Keratinocyte (primary cell): Measurements from ENCODE around the gene GBGT1. TPM values are rescaled to one million over a fixed set of nuclear protein-coding genes. Genes with fewer than 3 reads are reported as not detected.
A peak's percentile ranks its signal among the peaks of the same experiment; 100 is the strongest.

Experiments
- DNase-seq: peaks from one replicate; pipeline ENCODE4 v3.0.0-alpha.2; 2011; ENCODE audit warnings: low read depth, missing footprints, low spot score
- FAIRE-seq: peaks from 2 replicates; lab custom pipeline; 2011; peaks lifted over from hg19 to GRCh38; lab: Jason Lieb, UNC
- H2AFZ ChIP-seq: 2 replicates; pipeline ENCODE4 v1.6.0; 2012; ENCODE audit warnings: low read length, control low read depth, inconsistent platforms; ENCODE audit not compliant: control insufficient read depth
- H3K27ac ChIP-seq: 2 replicates; pipeline ENCODE4 v1.5.1; 2011; ENCODE audit warnings: low read length; ENCODE audit not compliant: control insufficient read depth, insufficient read depth
- H3K27me3 ChIP-seq: 3 replicates; pipeline ENCODE4 v1.6.0; 2011; ENCODE audit warnings: low read length; ENCODE audit not compliant: control insufficient read depth, insufficient read depth; ENCODE audit errors: extremely low read depth
- H3K36me3 ChIP-seq, 2 experiments: 2 replicates in 1 of 2; 3 replicates in 1 of 2; pipeline ENCODE4 v1.5.1; 2011; ENCODE audit warnings: low read length in 2 of 2, mild to moderate bottlenecking in 1 of 2; ENCODE audit not compliant: control insufficient read depth in 2 of 2, insufficient read depth in 2 of 2; ENCODE audit errors: extremely low read depth in 1 of 2
- H3K4me1 ChIP-seq: 3 replicates; pipeline ENCODE4 v1.5.1; 2011; ENCODE audit warnings: low read length; ENCODE audit not compliant: control insufficient read depth, insufficient read depth; ENCODE audit errors: extremely low read depth
- H3K4me2 ChIP-seq: 3 replicates; pipeline ENCODE4 v1.6.0; 2011; ENCODE audit warnings: low read depth, low read length; ENCODE audit not compliant: control insufficient read depth, insufficient read depth; ENCODE audit errors: extremely low read depth
- H3K4me3 ChIP-seq, 3 experiments: fragments of 200-600 bp in 1 of 3; sonication (generic) in 1 of 3; 2 replicates in 2 of 3; 3 replicates in 1 of 3; pipeline ENCODE4 v1.5.1; 2011 to 2016; ENCODE audit warnings: low read length in 3 of 3, mild to moderate bottlenecking in 3 of 3, control low read depth in 2 of 3, inconsistent platforms in 1 of 3, low read depth in 1 of 3, mixed read lengths in 1 of 3, mixed run types in 1 of 3, moderate library complexity in 1 of 3; ENCODE audit not compliant: control insufficient read depth in 2 of 3, insufficient read depth in 2 of 3; ENCODE audit errors: extremely low read depth in 1 of 3
- H3K79me2 ChIP-seq: 2 replicates; pipeline ENCODE4 v1.6.0; 2012; ENCODE audit warnings: low read length; ENCODE audit not compliant: control insufficient read depth, insufficient read depth
- H3K9ac ChIP-seq: 3 replicates; pipeline ENCODE4 v1.6.0; 2011; ENCODE audit warnings: low read length; ENCODE audit not compliant: control insufficient read depth, insufficient read depth; ENCODE audit errors: extremely low read depth
- H3K9me1 ChIP-seq: 3 replicates; pipeline ENCODE4 v1.6.0; 2011; ENCODE audit warnings: low read length; ENCODE audit not compliant: control insufficient read depth, insufficient read depth; ENCODE audit errors: extremely low read depth
- H3K9me3 ChIP-seq: 2 replicates; pipeline ENCODE4 v1.5.1; 2012; ENCODE audit warnings: low read depth, low read length; ENCODE audit not compliant: control insufficient read depth
- H4K20me1 ChIP-seq: 3 replicates; pipeline ENCODE4 v1.6.0; 2011; ENCODE audit warnings: low read length; ENCODE audit not compliant: control insufficient read depth, insufficient read depth; ENCODE audit errors: extremely low read depth
- CTCF ChIP-seq, 3 experiments: IDR thresholded peaks in 1 of 3; conservative IDR thresholded peaks in 1 of 3; optimal IDR thresholded peaks in 1 of 3; 2 replicates in 2 of 3; 3 replicates in 1 of 3; pipeline versions ENCODE3 to v1.5.1; 2011; ENCODE audit warnings: low read length in 3 of 3, mild to moderate bottlenecking in 3 of 3, moderate library complexity in 2 of 3, control low read depth in 1 of 3, inconsistent platforms in 1 of 3; ENCODE audit not compliant: insufficient read depth in 2 of 3; ENCODE audit errors: extremely low read depth in 1 of 3
- EZH2 ChIP-seq: IDR thresholded peaks from one replicate; pipeline ENCODE4 v1.6.1; 2012; ENCODE audit warnings: inconsistent platforms, mild to moderate bottlenecking, low read length, moderate library complexity
- dilution Hi-C: fragments of 300-500 bp; cut with MboI; formaldehyde crosslinking; loops from one replicate; pipeline ENCODE4 v1.7.0; 2020; ENCODE audit warnings: low sequenced_read_pairs; ENCODE audit not compliant: extremely low pct_ligation_motif_present
- polyA plus RNA-seq, 5 experiments: library from polyadenylated mRNA; depleted of rRNA in 3 of 5; stranded (reverse) in 3 of 5; stranded (forward) in 1 of 5; unstranded in 1 of 5; fragments of >200 nt; gene quantifications; 1 replicate in 1 of 5; 2 replicates in 3 of 5; 3 replicates in 1 of 5; pipeline versions ENCODE4 v1.2.1 to v1.2.3, GENCODE V29; 2011 to 2012; ENCODE audit warnings: missing spikeins in 2 of 5, low read depth in 1 of 5, low replicate concordance in 1 of 5

GBGT1 gene
- polyA plus RNA-seq, 1 donor (not counting 4 experiments of a cell fraction or from before 2014, with no cell fraction given) = 0.54 TPM

DNA sequence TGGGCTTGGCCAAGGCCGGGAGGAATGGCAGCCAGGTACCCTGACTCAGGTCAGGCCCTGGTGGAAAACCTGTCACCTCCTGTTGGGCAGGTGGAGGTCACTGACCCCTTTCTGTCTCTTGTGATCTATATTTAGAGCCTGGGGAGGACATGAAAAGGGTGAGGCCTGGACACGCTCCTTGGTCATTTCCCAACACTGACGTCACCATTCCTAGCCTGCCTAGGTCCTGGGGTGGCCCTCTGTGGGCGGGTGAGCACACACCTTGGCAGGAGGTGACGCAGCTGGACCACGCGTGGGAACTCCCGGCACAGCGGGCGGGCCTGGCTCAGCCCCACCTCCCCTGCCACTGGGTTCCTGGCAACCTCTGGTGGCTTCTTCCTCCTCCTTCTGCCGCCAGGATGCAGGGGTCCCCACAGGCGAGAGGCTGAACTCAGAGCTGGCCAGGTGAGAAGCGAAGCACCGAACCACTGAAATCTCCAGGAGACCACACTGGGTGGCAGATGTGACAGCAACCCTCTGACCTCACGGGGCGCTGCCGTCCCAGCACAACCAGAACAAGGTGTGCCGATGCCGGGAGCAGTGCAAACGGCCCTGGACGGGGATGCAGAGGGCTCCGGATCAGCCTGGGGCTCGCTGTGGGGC is 36.3 kb downstream of the GBGT1 start:
- H3K4me1 ChIP-seq = peaks cover 24% of the 10 kb centered on the region
- no peak overlapping the region for H3K9ac ChIP-seq

DNA sequence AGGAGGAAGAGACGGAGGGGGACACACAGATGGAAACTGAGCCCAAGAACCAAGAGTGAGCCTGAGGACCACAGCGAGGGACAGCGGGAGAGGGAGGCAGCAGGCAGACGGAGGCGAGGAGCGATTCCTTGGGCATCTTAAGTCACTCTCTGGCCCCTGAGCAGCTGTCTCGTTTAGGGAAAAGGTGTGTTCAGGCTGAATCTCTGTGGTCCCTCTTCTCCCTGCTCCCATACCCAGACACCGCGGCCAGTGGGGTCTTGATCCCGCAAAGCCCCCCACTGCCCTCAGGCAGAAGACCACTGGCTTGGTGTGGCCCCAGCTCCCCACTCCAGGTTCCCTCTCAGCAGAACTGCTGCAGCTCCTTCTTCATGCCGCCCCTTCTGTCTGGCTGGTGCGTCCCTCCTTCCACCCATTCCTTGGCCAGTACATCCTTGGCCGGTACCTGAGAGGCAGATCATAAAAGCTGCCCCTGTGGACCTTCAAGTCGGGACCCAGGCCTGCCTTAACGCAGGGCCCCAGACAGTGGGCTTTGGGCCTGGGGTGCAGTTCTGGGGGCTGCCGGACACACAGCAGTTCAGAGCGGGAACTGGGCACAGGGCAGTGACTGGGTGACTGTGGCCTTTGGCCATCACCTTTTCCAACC is 36.9 kb downstream of the GBGT1 start:
- dilution Hi-C loops = no loop called here
- FAIRE-seq = no peak
- peaks cover 5% of the 10 kb centered on the region for H3K79me2 ChIP-seq
- no peak overlapping the region for H3K4me2 ChIP-seq
- H3K9me1 ChIP-seq = no peaks in the 10 kb centered on the region
- H3K4me3 ChIP-seq = no peak overlapping the region
- no peak for DNase-seq
- H3K9ac ChIP-seq = no peak overlapping the region
- no peaks in the 10 kb centered on the region for H3K27me3 ChIP-seq
- H3K9me3 ChIP-seq = no peaks in the 10 kb centered on the region
- peaks cover 20% of the 10 kb centered on the region for H4K20me1 ChIP-seq
- peaks cover 0 to 4% of the 10 kb centered on the region in 2 experiments for H3K36me3 ChIP-seq
- H3K4me1 ChIP-seq = peaks cover 24% of the 10 kb centered on the region
- no peak for TF ChIP-seq CTCF (optimal IDR thresholded peaks at IDR 0.05 in 1 of 3, IDR thresholded peaks at IDR 0.05 in 1 of 3, conservative IDR thresholded peaks at IDR 0.05 in 1 of 3; ENCODE audit: extremely low read depth in 1 of 3, insufficient read depth in 2 of 3, low read length in 3 of 3)
- TF ChIP-seq EZH2 = no peak
- no peak overlapping the region for H3K27ac ChIP-seq
- no peak overlapping the region for H2AFZ ChIP-seq

More for the DNA sequence above, 36.3 kb downstream of the GBGT1 start:
- Histone ChIP-seq H3K4me2 (no peak overlapping the region), H3K36me3 (peaks cover 0 to 7% of the 10 kb centered on the region in 2 experiments), H4K20me1 (peaks cover 25% of the 10 kb centered on the region), H3K79me2 (peaks cover 9% of the 10 kb centered on the region), H3K4me3 (no peak overlapping the region), H3K9me3 (no peaks in the 10 kb centered on the region), H3K9me1 (no peaks in the 10 kb centered on the region), H3K27ac (no peak overlapping the region), H3K27me3 (no peaks in the 10 kb centered on the region), H2AFZ (no peak overlapping the region)
- FAIRE-seq = no peak
- dilution Hi-C loops = no loop called here
- no peak for DNase-seq
- peak in 2 of 3 experiments; percentile 5 to 25 for TF ChIP-seq CTCF (optimal IDR thresholded peaks at IDR 0.05 in 1 of 3, IDR thresholded peaks at IDR 0.05 in 1 of 3, conservative IDR thresholded peaks at IDR 0.05 in 1 of 3; ENCODE audit: extremely low read depth in 1 of 3, insufficient read depth in 2 of 3, low read length in 3 of 3)
- no peak for TF ChIP-seq EZH2
